Stimulated activated effector memory CD8-positive, alpha-beta T cell treated with anti-CD3 and anti-CD28 coated beads, Interleukin-12 subunit alpha, Interleukin-12 subunit beta, amount 100 ng/mL, for 72 hours (primary cell): ENCODE measurements around the gene PAPPA.

Source experiments
- ATAC-seq: fragments of 150-1000 bp; cut with Tn5 transposase; 2 replicates; pipeline ENCODE4 v1.10.0; 2021
- DNase-seq, 2 donors: peaks; one replicate each; pipeline ENCODE4 v3.0.0; 2021 to 2022; ENCODE audit warnings: low spot score in 2 of 2
- H3K27ac Mint-ChIP-seq: one replicate; pipeline ENCODE4 v1.8.0; 2022; ENCODE audit warnings: mild to moderate bottlenecking, mixed read lengths
- H3K36me3 Mint-ChIP-seq: one replicate; pipeline ENCODE4 v1.8.0; 2022; ENCODE audit warnings: mild to moderate bottlenecking, mixed read lengths
- H3K4me1 Mint-ChIP-seq: one replicate; pipeline ENCODE4 v1.8.0; 2022; ENCODE audit warnings: mixed read lengths
- H3K4me3 Mint-ChIP-seq: one replicate; pipeline ENCODE4 v1.8.0; 2022; ENCODE audit warnings: mild to moderate bottlenecking, mixed read lengths
- H3K9me3 Mint-ChIP-seq: one replicate; pipeline ENCODE4 v1.8.0; 2022; ENCODE audit warnings: mixed read lengths

PAPPA gene

DNA sequence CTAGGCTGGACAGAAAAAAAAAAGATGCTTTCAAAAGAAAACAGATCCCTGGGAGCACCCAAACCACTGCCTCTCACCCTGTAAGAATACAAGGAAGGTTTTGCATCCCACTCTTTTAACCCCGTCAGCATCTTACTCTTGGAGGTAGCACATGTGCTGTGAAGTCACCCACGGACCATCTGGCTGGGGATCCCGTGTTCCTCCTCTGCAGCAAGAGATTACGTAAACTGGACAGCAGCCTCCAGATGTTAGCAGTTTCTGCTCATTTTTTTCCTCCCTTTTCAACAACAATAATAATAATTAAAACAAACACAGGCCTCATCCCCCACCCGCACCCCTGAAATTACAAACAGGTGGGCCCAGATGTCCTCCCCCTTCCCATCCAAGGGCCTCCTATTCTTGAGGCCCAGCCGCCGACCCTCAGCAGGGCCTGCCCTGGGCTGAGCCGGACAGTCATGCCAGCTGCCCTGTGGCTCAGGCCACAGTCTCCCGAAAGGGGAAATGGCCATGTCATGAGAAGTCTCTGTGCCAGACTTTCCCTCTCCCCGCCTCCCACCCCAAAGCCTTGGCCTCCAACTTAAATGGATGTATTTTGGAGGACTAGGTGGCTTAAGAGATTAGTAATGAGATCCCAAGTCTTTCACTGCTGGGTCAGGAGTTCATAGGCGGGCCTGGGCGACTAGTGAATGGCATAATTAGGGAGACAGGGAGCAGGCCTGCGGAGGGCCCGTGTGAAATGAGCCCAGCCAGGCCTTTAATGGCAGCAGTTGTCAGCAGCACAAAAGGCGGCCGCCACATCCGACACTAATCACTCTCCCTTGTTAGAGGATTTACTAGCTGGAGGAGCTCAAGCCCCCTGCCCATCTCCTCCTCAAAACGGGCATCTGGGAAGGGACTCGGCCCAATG, 165.1 kb downstream of the PAPPA start:
- Mint-ChIP-seq H3K36me3 (no peaks in the 10 kb centered on the region), H3K4me3 (no peak overlapping the region), H3K9me3 (no peaks in the 10 kb centered on the region), H3K27ac (no peak overlapping the region), H3K4me1 (no peaks in the 10 kb centered on the region)
- ATAC-seq (no peak), DNase-seq (no peak)

DNA sequence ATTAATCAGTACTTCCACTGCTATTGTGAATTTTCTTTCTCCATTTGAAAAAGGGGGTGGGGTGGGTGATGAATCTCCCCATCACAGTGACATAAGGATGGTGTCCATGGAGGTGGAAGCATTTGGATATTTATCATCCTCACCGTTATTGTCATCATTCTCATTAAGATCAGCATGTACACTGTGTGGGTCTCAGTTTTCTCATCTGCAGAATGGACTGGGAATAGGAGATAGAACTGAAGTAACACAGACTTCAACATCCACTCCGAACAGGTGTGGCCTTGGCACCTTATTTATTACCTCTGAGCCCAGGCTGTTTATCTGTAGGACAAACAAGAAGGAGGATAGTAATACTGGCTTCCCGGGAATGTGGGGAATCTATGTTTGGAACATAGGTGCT, 165.9 kb downstream of the PAPPA start:
- no peaks in the 10 kb centered on the region for H3K4me1 Mint-ChIP-seq
- ATAC-seq = no peak

DNA sequence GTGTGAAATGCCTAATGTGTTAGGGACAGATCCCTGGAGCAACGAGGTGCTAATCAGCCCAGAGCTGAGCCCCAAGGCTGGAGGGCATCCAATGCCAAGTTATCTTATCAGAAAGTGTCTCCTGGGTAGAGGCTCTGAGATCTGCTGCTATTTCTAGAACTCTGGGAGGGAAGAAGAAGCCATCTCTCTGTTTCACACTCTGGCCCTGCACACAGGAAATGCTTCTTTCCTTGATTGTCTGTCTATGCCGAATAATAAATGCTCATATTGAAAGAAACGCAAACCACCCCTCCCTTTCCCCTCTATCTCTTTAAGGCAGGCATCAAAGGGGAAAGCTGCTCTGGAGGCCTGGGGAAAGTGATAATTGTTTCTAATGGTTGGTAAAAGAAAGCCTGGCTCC, 166.7 kb downstream of the PAPPA start:
- Mint-ChIP-seq H3K4me1 (no peaks in the 10 kb centered on the region), H3K9me3 (no peaks in the 10 kb centered on the region), H3K4me3 (no peak overlapping the region), H3K36me3 (no peaks in the 10 kb centered on the region), H3K27ac (no peak overlapping the region)
- no peak for DNase-seq
- no peak for ATAC-seq

More for the DNA sequence above, 165.9 kb downstream of the PAPPA start:
- Mint-ChIP-seq H3K36me3 (no peaks in the 10 kb centered on the region), H3K4me3 (no peak overlapping the region), H3K9me3 (no peaks in the 10 kb centered on the region), H3K27ac (no peak overlapping the region)
- DNase-seq = no peak

DNA sequence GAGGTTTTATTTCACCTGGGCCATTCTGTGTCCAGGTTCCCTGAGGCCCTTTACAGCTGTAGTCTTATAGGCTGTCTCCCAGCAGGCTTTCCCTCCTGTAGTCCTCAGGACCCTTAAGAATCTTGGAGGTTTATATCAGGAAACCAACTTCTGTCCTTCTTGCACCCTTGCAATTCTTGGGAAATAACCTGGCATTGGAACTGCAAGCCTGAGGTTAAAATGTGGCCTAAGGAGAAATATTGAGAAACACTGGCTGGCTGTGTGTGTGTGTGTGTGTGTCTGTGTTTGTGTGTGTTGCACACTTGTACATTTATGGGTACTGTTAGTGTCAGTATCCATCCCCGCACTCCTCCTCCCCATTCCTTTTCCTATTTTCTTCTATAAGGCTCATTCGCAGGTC, 168.9 kb downstream of the PAPPA start:
- Mint-ChIP-seq H3K36me3 (no peaks in the 10 kb centered on the region), H3K9me3 (no peaks in the 10 kb centered on the region), H3K4me3 (no peak overlapping the region), H3K27ac (no peak overlapping the region), H3K4me1 (no peaks in the 10 kb centered on the region)
- no peak for ATAC-seq
- no peak for DNase-seq

DNA sequence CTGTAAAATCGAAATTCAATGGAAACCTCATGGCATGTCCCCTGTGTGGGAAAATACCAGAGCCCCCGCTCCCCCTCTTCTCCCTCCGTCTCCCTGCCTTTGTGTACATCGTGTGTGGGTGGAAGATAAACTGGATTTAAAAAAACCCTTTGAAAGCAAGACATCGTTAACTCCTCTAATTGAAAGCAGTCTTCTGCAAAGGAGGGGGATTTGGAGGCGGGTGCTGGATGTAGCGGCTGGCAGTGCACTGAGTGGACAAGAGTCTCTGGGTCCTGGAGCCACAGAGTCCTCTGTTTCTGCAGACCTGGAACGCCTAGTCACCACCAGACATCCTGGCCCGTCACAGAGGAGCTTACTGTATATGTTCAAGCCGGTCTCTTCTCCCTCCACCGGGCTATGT, 169.4 kb downstream of the PAPPA start:
- ATAC-seq (no peak), DNase-seq (no peak)
- H3K27ac Mint-ChIP-seq = no peak overlapping the region
- no peaks in the 10 kb centered on the region for H3K9me3 Mint-ChIP-seq
- no peaks in the 10 kb centered on the region for H3K36me3 Mint-ChIP-seq
- H3K4me3 Mint-ChIP-seq = no peak overlapping the region
- no peaks in the 10 kb centered on the region for H3K4me1 Mint-ChIP-seq

DNA sequence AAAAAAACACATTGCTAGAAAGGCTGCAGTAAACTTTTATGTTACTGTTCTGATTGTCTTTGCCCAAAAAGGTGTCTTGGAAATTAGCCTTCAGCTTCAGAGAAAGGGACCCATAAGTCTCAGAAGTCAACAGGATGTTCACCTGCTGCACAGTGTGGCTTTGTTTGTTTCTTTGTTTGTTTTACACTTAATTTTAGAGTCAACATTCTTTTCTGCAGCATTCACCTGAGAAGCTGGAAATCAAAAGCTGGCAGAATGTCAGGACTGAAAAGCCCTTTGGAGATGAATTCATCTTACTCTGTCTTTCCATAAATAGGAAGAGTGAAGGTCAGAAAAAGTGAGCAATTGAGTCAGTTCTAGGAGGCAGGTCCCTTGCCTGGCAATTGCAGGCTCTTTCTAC, 170.0 kb downstream of the PAPPA start:
- no peaks in the 10 kb centered on the region for H3K4me1 Mint-ChIP-seq
- no peak overlapping the region for H3K27ac Mint-ChIP-seq
- no peaks in the 10 kb centered on the region for H3K36me3 Mint-ChIP-seq
- ATAC-seq = no peak
- H3K9me3 Mint-ChIP-seq = no peaks in the 10 kb centered on the region
- no peak overlapping the region for H3K4me3 Mint-ChIP-seq
- no peak for DNase-seq

DNA sequence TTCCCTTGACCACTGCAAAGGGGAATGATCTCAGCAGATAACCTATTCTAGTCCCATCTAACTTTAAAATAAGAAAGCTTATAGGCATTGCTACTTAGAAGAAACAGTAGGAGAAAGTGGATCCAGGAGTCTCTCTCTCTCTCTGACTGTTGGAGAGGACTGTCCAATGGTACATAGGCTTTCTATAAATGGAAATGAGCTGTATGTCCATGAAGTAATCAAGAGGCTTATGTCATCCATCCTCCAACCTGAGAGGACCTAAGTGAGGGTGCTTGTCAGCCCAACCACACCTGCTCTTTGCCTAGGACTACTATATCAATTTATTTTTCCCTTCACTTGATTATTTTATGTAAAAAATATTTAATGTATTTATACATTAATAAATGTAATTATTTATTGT, 172.3 kb downstream of the PAPPA start:
- DNase-seq = no peak
- Mint-ChIP-seq H3K9me3 (no peaks in the 10 kb centered on the region), H3K4me1 (no peaks in the 10 kb centered on the region), H3K27ac (no peak overlapping the region), H3K4me3 (no peak overlapping the region), H3K36me3 (no peaks in the 10 kb centered on the region)
- no peak for ATAC-seq

DNA sequence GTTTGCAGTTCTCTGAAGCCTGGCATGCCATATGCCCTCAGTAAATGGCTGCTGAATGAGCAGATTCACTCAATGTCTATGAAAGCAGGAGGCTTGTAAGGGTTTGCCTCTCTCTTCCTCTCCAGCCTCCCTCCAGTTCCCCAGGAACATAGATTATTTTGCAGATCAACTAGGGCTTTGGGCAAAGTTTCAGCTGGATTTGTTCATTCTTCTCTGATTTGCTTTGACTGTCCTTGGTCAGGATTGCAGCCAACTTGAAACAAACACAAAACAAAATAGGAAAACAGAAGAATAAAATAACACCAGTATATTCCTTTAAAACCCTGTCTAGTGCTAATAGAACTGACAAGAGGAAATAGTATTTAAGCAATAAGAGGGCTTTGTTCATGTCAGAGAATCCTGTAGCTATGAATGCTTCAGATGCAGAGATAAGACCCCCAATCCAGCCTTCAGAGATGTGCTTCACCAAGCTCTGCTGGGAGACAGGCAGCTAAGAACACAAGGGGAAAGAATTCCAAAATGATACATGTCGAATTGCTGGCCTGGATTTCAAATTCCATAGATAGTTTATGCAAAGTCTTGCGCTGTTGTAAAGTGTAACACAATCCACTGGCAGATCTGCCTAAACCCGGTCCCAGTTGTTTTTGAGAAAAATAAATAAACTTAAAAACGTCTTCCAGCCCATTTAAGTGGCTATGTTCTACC, 174.3 kb downstream of the PAPPA start:
- H3K27ac Mint-ChIP-seq = no peak overlapping the region
- no peak overlapping the region for H3K4me3 Mint-ChIP-seq
- ATAC-seq = no peak
- no peaks in the 10 kb centered on the region for H3K4me1 Mint-ChIP-seq
- H3K9me3 Mint-ChIP-seq = no peaks in the 10 kb centered on the region
- no peak for DNase-seq
- no peaks in the 10 kb centered on the region for H3K36me3 Mint-ChIP-seq

DNA sequence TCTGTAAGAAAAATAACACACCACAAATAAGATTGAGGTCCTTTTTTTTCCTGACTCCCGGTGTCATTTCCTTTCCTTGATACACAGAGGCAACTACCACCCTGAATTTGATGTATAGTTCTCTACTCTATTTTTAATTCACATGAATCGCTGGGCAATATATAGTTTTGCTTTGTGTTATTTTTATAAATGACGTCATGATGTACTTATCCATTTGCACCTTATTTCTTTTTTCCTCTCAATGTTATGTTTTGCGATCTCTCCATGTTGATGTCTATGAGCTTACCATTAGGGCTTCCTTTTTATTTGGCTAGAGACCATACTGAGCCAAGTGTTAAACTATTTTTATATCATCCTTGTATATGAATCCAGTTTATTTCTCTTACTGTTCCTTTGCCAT, 175.9 kb downstream of the PAPPA start:
- ATAC-seq (no peak), DNase-seq (no peak)
- H3K36me3 Mint-ChIP-seq = no peaks in the 10 kb centered on the region
- no peak overlapping the region for H3K4me3 Mint-ChIP-seq
- no peaks in the 10 kb centered on the region for H3K4me1 Mint-ChIP-seq
- H3K9me3 Mint-ChIP-seq = no peaks in the 10 kb centered on the region
- no peak overlapping the region for H3K27ac Mint-ChIP-seq

DNA sequence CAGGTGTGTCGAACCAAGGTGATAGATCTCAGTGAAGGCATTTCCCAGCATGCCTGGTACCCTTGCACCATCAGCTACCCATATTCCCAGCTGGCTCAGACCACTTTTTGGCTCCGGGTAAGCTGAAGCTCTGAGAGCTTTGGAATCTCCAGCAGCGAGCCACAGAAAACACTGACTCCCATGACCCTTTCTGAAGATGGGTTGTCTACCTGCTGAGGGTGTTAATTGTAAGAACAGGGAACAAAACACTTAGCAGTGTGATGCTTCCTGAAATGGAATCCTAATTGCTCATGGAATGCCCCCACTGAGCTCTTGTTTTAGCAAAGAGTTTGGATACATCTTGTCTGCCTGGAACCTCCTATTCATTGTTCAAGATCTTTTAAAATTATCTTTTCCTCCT, 177.7 kb downstream of the PAPPA start:
- H3K4me3 Mint-ChIP-seq = no peak overlapping the region
- H3K9me3 Mint-ChIP-seq = no peaks in the 10 kb centered on the region
- H3K27ac Mint-ChIP-seq = no peak overlapping the region
- no peaks in the 10 kb centered on the region for H3K4me1 Mint-ChIP-seq
- DNase-seq (no peak), ATAC-seq (no peak)
- H3K36me3 Mint-ChIP-seq = no peaks in the 10 kb centered on the region

DNA sequence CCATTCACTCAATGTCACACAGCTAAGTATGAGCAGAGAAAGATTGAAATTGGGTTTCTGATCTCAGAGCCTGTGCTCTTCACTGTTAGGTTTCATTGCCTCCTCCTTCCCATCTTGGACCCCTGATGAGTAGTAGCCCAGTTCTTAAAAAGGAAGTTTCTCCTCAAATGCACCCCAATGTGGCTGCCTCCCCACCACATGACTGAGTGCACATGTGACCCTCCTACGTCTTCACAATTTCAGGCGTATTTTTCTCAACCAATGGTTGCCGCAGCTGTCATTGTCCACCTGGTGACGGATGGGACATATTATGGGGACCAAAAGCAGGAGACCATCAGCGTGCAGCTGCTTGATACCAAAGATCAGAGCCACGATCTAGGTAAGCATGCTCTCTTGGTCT, 178.5 kb downstream of the PAPPA start:
- Mint-ChIP-seq H3K36me3 (no peaks in the 10 kb centered on the region), H3K4me3 (no peak overlapping the region), H3K4me1 (no peaks in the 10 kb centered on the region), H3K9me3 (no peaks in the 10 kb centered on the region), H3K27ac (no peak overlapping the region)
- ATAC-seq (no peak), DNase-seq (no peak)

DNA sequence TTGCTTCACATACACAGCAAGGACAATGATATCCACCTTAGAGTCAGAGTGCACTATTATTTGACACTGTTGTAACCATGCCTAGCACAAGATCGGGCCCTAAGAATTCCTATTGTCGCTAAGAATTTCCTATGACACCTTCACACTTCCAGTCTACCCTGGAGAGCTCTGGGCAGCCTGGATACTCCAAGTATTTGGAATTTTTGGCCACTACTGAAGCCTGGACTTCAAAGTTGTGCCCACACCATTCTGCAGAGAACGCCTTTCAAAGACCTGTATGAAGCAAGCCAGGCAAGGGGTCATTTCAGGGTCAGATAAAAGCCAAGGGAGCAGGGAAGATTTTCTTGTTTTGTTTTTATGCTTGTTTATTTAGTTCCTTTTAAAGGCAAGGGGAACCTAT, 179.7 kb downstream of the PAPPA start:
- no peak for ATAC-seq
- Mint-ChIP-seq H3K9me3 (no peaks in the 10 kb centered on the region), H3K27ac (no peak overlapping the region), H3K36me3 (no peaks in the 10 kb centered on the region), H3K4me1 (no peaks in the 10 kb centered on the region), H3K4me3 (no peak overlapping the region)
- DNase-seq = no peak

DNA sequence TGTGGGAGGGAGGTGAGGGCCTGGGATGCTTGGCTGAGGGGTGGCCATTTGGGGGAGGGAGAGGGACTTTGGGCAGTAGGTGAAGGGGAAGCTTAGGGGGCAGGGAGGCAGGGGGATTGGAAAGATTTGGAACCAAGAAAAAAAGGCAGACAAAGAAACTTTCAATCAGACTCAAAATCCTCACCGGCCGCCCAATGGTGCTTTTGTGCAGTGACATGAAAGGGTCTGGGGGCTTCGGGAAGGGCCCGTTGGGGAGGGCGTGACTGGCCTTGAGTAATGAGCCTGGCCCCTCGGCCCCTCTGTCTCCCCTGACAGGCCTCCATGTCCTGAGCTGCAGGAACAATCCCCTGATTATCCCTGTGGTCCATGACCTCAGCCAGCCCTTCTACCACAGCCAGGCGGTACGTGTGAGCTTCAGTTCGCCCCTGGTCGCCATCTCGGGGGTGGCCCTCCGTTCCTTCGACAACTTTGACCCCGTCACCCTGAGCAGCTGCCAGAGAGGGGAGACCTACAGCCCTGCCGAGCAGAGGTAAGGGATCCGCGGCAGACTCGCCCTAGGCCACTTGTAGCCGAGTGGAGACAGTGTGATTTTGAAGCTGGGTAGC, 181.1 kb downstream of the PAPPA start:
- ATAC-seq (no peak), DNase-seq (no peak)
- Mint-ChIP-seq H3K4me3 (no peak overlapping the region), H3K27ac (no peak overlapping the region), H3K9me3 (no peaks in the 10 kb centered on the region), H3K4me1 (no peaks in the 10 kb centered on the region), H3K36me3 (no peaks in the 10 kb centered on the region)

DNA sequence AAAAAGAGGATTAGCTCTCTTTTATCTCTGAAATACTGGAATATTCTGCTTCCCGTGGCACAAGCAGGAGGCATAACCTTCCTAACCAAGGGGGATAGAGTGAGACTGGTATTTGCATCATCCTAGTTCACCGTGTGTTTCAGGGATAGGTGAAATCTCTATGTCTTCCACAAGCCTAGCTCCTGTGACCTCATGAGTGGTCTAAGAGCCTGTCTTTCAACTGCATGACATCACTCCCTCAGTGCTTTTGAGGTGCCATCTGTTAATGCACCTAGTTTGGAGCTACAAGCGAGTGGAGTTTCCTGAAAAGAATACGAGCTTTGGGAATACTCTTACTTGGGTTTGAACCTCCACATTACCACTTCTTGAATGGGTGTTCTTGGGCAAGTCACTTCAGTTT, 181.8 kb downstream of the PAPPA start:
- H3K9me3 Mint-ChIP-seq = no peaks in the 10 kb centered on the region
- ATAC-seq (no peak), DNase-seq (no peak)
- H3K27ac Mint-ChIP-seq = no peak overlapping the region
- no peak overlapping the region for H3K4me3 Mint-ChIP-seq
- no peaks in the 10 kb centered on the region for H3K36me3 Mint-ChIP-seq
- no peaks in the 10 kb centered on the region for H3K4me1 Mint-ChIP-seq

DNA sequence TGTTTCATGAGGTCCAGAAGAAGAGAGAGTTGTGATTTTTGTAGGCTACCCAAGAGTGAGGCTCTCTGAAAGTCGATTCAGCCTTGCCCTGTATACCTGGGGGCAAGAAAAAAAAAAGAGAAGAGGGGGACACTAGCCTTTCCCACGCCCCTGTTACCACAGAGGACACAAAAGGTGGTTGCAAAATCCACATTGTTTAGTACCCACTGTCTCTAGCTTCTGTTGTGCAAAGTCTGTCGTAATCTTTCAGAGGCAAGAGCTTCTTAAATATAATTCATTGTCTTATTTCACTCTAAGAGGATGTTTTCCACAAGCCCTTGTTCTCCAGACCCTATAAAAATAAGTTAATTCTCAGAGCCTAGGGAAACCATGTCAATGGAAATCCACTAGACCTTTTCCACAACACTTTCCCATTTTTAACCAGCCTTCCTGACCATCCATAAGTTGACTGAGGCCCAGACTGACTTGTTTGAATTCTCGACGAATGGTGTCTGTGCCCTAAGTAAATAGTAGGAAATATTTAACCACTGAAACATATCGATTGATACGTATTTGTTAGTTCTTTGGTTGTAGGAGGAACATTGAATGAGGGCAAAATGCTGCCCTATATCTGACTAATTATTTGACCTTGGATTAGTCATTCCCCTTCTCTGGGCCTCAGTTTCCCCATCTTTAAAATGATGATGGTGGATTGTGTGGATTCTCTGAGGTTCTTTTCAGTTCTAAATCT, 182.7 kb downstream of the PAPPA start:
- DNase-seq (no peak), ATAC-seq (no peak)
- Mint-ChIP-seq H3K36me3 (no peaks in the 10 kb centered on the region), H3K4me1 (no peaks in the 10 kb centered on the region), H3K9me3 (no peaks in the 10 kb centered on the region), H3K27ac (no peak overlapping the region), H3K4me3 (no peak overlapping the region)
